Muscle layer of colon (tissue), 2 donors: Measurements from ENCODE around the gene CDH11.

Source experiments
- H3K27ac ChIP-seq: one replicate; pipeline ENCODE4 v1.7.0; 2013; ENCODE audit warnings: low read depth, mild to moderate bottlenecking, low read length, moderate library complexity
- H3K27me3 ChIP-seq, 2 donors: one replicate each; pipeline ENCODE4 v1.7.0; 2013; ENCODE audit warnings: low read length in 2 of 2, mild to moderate bottlenecking in 2 of 2; ENCODE audit not compliant: insufficient read depth in 2 of 2, control insufficient read depth in 1 of 2
- H3K36me3 ChIP-seq: one replicate; pipeline ENCODE4 v1.7.0; 2013; ENCODE audit warnings: mild to moderate bottlenecking, low read length; ENCODE audit not compliant: insufficient read depth
- H3K4me1 ChIP-seq: one replicate; pipeline ENCODE4 v1.7.0; 2013; ENCODE audit warnings: mild to moderate bottlenecking, low read length; ENCODE audit not compliant: insufficient read depth
- H3K4me3 ChIP-seq, 2 donors: one replicate each; pipeline ENCODE4 v1.7.0; 2013; ENCODE audit warnings: low read length in 2 of 2, low read depth in 1 of 2, mild to moderate bottlenecking in 1 of 2, moderate library complexity in 1 of 2
- H3K9ac ChIP-seq: one replicate; pipeline ENCODE4 v1.7.0; 2013; ENCODE audit warnings: low read length
- H3K9me3 ChIP-seq: one replicate; pipeline ENCODE4 v1.7.0; 2013; ENCODE audit warnings: mild to moderate bottlenecking, low read length
- donor health status: abdominal sarcoma.
- donor health status: Adenocarcinoma of cecum.

The CDH11 gene

DNA sequence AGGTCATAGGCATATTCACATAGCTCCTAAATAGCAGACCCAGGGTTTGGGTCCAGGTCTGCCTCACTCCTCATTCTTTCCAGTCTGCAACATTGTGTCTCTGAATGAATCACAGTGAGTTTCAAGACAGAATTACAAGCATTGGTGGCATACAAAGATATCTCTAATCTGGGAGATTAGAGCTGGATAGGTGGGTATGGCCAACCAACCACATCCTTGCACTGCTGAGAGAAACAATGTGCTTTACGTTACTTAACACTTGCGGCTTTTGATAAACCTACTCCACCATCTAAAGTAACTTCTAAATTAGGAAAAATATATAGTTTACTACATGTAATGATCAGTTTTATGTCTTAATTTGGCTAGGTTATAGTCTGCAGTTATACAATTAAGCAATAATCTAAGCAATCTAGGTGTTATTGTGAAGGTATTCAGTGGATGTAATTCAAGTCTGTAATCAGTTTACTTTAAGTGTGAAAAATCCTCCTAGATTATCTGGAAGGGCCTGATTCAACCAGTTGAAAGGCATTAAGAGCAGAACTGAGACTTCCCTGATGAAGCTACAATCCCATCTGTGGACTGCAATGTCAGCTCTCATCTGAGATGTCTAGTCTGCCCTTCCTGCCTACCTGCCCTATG, 26.7 kb downstream of the CDH11 start:
- Histone ChIP-seq H3K4me3 (no peak overlapping the region), H3K27ac (no peak overlapping the region), H3K4me1 (no peaks in the 10 kb centered on the region), H3K9ac (no peak overlapping the region), H3K9me3 (no peaks in the 10 kb centered on the region), H3K27me3 (no peaks in the 10 kb centered on the region), H3K36me3 (no peaks in the 10 kb centered on the region)

- Histone ChIP-seq H3K27ac (no peak overlapping the region), H3K4me3 (no peak overlapping the region), H3K36me3 (no peaks in the 10 kb centered on the region), H3K27me3 (no peaks in the 10 kb centered on the region), H3K4me1 (no peaks in the 10 kb centered on the region), H3K9ac (no peak overlapping the region), H3K9me3 (no peaks in the 10 kb centered on the region)
Measured at GRCh38 chr16:65094009-65094408, 27.9 kb downstream of the CDH11 start.

GRCh38 chr16:65083164-65083857, 38.6 kb downstream of the CDH11 start:
- H3K36me3 ChIP-seq = no peaks in the 10 kb centered on the region
- H3K4me3 ChIP-seq = no peak overlapping the region
- H3K9me3 ChIP-seq = no peaks in the 10 kb centered on the region
- no peaks in the 10 kb centered on the region for H3K27me3 ChIP-seq
- no peak overlapping the region for H3K27ac ChIP-seq
- H3K4me1 ChIP-seq = no peaks in the 10 kb centered on the region
- H3K9ac ChIP-seq = no peak overlapping the region

- Histone ChIP-seq H3K9ac (no peak overlapping the region), H3K36me3 (no peaks in the 10 kb centered on the region), H3K27ac (no peak overlapping the region)
Measured at GRCh38 chr16:65079549-65079948, 42.3 kb downstream of the CDH11 start.

DNA sequence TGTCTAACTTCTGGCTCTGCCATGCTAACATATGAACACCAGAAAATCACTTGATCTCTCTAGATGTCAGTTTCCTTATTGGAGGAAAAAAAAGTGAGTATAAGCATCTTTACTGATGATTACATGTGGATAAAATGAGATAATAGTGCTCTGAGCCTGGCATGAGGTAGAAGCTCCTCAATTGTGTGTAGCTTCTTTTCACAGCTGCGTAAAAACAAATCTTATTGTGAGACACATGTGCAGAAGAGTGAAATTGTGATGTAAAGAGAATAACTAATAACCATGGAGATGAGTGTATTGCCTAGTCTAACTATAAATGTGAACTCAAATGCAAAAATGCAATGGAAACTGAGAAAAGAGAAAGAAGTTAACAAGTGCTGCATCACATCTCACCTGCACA, 44.7 kb downstream of the CDH11 start:
- no peak overlapping the region for H3K9ac ChIP-seq
- H3K36me3 ChIP-seq = no peaks in the 10 kb centered on the region
- H3K4me3 ChIP-seq = no peak overlapping the region
- no peak overlapping the region for H3K27ac ChIP-seq
- no peaks in the 10 kb centered on the region for H3K27me3 ChIP-seq
- H3K4me1 ChIP-seq = peaks cover 2% of the 10 kb centered on the region
- no peaks in the 10 kb centered on the region for H3K9me3 ChIP-seq

More at GRCh38 chr16:65079549-65079948, 42.3 kb downstream of the CDH11 start:
- Histone ChIP-seq H3K4me1 (no peaks in the 10 kb centered on the region), H3K27me3 (no peaks in the 10 kb centered on the region), H3K9me3 (no peaks in the 10 kb centered on the region), H3K4me3 (no peak overlapping the region)

- Histone ChIP-seq H3K4me1 (peaks cover 13% of the 10 kb centered on the region), H3K27ac (no peak overlapping the region), H3K9me3 (no peaks in the 10 kb centered on the region), H3K9ac (no peak overlapping the region), H3K36me3 (no peaks in the 10 kb centered on the region), H3K4me3 (no peak overlapping the region), H3K27me3 (no peaks in the 10 kb centered on the region)
Measured at GRCh38 chr16:65075877-65076276, 46.0 kb downstream of the CDH11 start.

GRCh38 chr16:65071433-65072311, 50.2 kb downstream of the CDH11 start:
- Histone ChIP-seq H3K27ac (peak overlapping the region; percentile 68), H3K27me3 (no peaks in the 10 kb centered on the region), H3K9ac (peak overlapping the region; percentile 7)

GRCh38 chr16:65070831-65071432, 50.9 kb downstream of the CDH11 start:
- Histone ChIP-seq H3K9me3 (no peaks in the 10 kb centered on the region), H3K36me3 (no peaks in the 10 kb centered on the region), H3K27me3 (no peaks in the 10 kb centered on the region), H3K27ac (peak overlapping the region; percentile 68), H3K4me1 (peaks cover 28% of the 10 kb centered on the region), H3K4me3 (peak overlapping the region; percentile 16 to 20), H3K9ac (peak overlapping the region; percentile 7)

More at GRCh38 chr16:65071433-65072311, 50.2 kb downstream of the CDH11 start:
- Histone ChIP-seq H3K4me1 (peaks cover 28% of the 10 kb centered on the region), H3K36me3 (no peaks in the 10 kb centered on the region), H3K9me3 (no peaks in the 10 kb centered on the region), H3K4me3 (peak overlapping the region; percentile 16 to 20)

DNA sequence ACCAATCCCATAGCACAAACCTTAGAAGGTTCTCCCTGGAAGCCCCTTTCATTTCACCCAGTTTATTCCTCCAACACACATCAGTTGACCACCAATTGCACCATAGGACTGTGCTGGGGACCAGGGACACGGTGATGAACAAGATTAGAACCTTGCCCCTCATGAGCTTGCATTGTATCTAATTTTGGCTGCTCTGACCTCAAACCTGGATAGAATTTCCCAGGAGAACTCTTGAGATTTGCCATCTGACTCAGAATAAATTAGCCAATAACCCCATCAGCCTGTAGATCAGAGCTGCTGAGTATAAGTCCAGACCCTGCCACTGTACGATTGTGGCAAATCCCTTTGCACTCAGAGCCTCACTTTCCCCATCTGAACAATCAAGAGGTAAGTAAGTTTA, 52.1 kb downstream of the CDH11 start:
- Histone ChIP-seq H3K27ac (no peak overlapping the region), H3K4me1 (peaks cover 28% of the 10 kb centered on the region), H3K4me3 (no peak overlapping the region), H3K9me3 (no peaks in the 10 kb centered on the region), H3K36me3 (no peaks in the 10 kb centered on the region), H3K9ac (no peak overlapping the region), H3K27me3 (no peaks in the 10 kb centered on the region)

- Histone ChIP-seq H3K4me3 (no peak overlapping the region), H3K36me3 (no peaks in the 10 kb centered on the region), H3K27me3 (no peaks in the 10 kb centered on the region), H3K9ac (no peak overlapping the region), H3K4me1 (peaks cover 28% of the 10 kb centered on the region), H3K27ac (no peak overlapping the region), H3K9me3 (no peaks in the 10 kb centered on the region)
Measured at GRCh38 chr16:65069065-65069464, 52.8 kb downstream of the CDH11 start.

GRCh38 chr16:65068151-65068740, 53.6 kb downstream of the CDH11 start:
- H3K4me3 ChIP-seq = no peak overlapping the region
- no peaks in the 10 kb centered on the region for H3K9me3 ChIP-seq
- no peaks in the 10 kb centered on the region for H3K27me3 ChIP-seq
- no peak overlapping the region for H3K27ac ChIP-seq
- H3K36me3 ChIP-seq = no peaks in the 10 kb centered on the region
- peaks cover 28% of the 10 kb centered on the region for H3K4me1 ChIP-seq
- H3K9ac ChIP-seq = no peak overlapping the region
